Lower lobe of right lung (tissue), 2 donors: ENCODE measurements around the gene SERPINB6. TPM values are rescaled to one million over a fixed set of nuclear protein-coding genes. Genes with fewer than 3 reads are reported as not detected.

Source experiments
- ATAC-seq, 2 donors: fragments of 200-7000 bp; cut with Tn5 transposase; one replicate each; pipeline ENCODE4 v1.9.1; 2020 to 2022; ENCODE audit warnings: mild to moderate bottlenecking in 2 of 2, moderate library complexity in 2 of 2
- DNase-seq: peaks from one replicate; pipeline ENCODE4 v3.0.0-alpha.2; 2020
- H3K27ac ChIP-seq: fragments of 200-600 bp; one replicate; pipeline ENCODE4 v1.8.0; 2022
- H3K27me3 ChIP-seq: fragments of 200-600 bp; one replicate; pipeline ENCODE4 v1.8.0; 2022; ENCODE audit warnings: low read depth
- H3K36me3 ChIP-seq: fragments of 200-600 bp; one replicate; pipeline ENCODE4 v1.8.0; 2022; ENCODE audit warnings: mild to moderate bottlenecking
- H3K4me1 ChIP-seq: fragments of 200-600 bp; one replicate; pipeline ENCODE4 v1.8.0; 2022
- H3K4me3 ChIP-seq: fragments of 200-600 bp; one replicate; pipeline ENCODE4 v1.8.0; 2022; ENCODE audit warnings: mild to moderate bottlenecking
- H3K9me3 ChIP-seq: fragments of 200-600 bp; one replicate; pipeline ENCODE4 v1.8.0; 2022
- intact Hi-C: fragments of 100-400 bp; cut with DNase I; formaldehyde crosslinking; loops from one replicate; pipeline ENCODE4 v1.11.0; 2022
- total RNA-seq: library from RNA; stranded (reverse); fragmentation: NEBNext Ultra II Directional; extraction: Animal tissue kit (Norgen Biotek cat#: 25700); gene quantifications from one replicate; pipeline ENCODE4 v1.2.1, GENCODE V29; 2021
- TF ChIP-seq, protein P1 (sequence below): fragments of 200-600 bp; IDR thresholded peaks from one replicate; pipeline ENCODE4 v1.8.0; 2022; ENCODE audit warnings: antibody characterized with exemption, mild to moderate bottlenecking
- donor health status: DM: no; HTN: yes; CAD: no; lungs with severe emphysema.

The SERPINB6 gene
- total RNA-seq, 1 donor from 2014 or later: 160 TPM

DNA sequence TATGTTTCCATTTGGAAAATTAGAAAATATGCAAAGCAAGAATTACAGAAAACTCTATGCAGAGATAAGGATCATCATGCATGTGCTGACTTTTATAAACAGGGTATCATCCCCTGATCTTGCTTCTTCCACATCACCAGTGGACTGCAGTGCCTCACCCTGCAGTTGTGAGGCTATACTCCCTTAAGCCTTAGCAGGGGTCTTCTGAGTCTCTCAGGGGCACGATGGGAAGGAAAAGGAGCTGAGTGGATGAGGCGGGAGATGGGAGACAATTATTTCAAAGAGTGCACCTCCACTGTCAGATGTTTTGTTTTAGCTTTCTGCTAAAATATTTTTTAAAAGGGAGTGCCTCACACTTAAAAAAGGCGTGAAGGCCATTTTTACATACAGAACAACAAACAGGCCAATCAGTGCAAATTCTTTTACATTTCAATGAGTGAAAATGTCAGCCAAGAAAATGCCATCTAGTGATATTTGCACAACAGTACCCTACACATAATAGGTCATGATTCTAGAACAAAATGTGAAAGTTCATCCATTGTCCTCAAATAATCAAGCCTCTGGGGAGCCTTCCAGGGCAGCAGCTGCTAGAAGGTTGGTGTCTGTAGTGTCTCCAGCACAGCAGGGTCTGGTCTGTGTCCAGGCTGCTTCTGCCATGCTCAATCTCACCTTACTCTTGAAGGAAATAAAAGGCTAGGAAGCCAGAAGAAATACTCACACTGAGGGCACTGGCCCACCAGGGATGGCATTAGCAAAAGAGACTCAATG lies 55.0 kb downstream of the SERPINB6 start:
- intact Hi-C loops: no loop called here
- Histone ChIP-seq H3K9me3 (no peaks in the 10 kb centered on the region), H3K36me3 (no peaks in the 10 kb centered on the region), H3K27ac (no peak overlapping the region), H3K4me1 (no peaks in the 10 kb centered on the region), H3K4me3 (no peak overlapping the region), H3K27me3 (no peaks in the 10 kb centered on the region)
- no peak for DNase-seq
- TF ChIP-seq, protein P1, sequence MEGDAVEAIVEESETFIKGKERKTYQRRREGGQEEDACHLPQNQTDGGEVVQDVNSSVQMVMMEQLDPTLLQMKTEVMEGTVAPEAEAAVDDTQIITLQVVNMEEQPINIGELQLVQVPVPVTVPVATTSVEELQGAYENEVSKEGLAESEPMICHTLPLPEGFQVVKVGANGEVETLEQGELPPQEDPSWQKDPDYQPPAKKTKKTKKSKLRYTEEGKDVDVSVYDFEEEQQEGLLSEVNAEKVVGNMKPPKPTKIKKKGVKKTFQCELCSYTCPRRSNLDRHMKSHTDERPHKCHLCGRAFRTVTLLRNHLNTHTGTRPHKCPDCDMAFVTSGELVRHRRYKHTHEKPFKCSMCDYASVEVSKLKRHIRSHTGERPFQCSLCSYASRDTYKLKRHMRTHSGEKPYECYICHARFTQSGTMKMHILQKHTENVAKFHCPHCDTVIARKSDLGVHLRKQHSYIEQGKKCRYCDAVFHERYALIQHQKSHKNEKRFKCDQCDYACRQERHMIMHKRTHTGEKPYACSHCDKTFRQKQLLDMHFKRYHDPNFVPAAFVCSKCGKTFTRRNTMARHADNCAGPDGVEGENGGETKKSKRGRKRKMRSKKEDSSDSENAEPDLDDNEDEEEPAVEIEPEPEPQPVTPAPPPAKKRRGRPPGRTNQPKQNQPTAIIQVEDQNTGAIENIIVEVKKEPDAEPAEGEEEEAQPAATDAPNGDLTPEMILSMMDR: no peak
- no peak for ATAC-seq

DNA sequence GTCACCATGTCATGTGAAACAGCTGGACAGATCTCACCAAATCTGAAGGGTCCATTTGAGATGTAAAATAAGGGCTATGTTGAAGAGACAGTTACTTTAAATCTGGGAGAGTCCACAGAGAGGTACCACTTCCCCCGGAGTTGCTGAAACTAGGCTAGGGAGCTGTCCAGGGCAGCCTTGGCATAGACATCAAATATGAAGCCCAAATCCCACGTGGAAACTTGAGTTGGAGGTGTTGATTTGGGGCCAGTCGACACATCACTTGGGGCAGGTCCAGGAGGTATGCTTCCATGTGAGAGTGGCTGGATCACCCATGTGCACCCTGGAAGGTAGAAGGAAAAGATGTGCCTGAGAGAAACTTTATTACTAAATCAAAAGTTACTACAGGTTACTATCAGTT lies 56.2 kb downstream of the SERPINB6 start:
- DNase-seq (no peak), ATAC-seq (no peak)
- Histone ChIP-seq H3K27ac (no peak overlapping the region), H3K4me1 (no peaks in the 10 kb centered on the region), H3K9me3 (no peaks in the 10 kb centered on the region), H3K27me3 (no peaks in the 10 kb centered on the region), H3K4me3 (no peak overlapping the region), H3K36me3 (no peaks in the 10 kb centered on the region)
- intact Hi-C loops: no loop called here
- TF ChIP-seq, protein P1: no peak

GRCh38 chr6:2914318-2914660 lies 57.1 kb downstream of the SERPINB6 start:
- Histone ChIP-seq H3K27me3 (no peaks in the 10 kb centered on the region), H3K36me3 (no peaks in the 10 kb centered on the region), H3K4me3 (no peak overlapping the region), H3K4me1 (no peaks in the 10 kb centered on the region), H3K9me3 (no peaks in the 10 kb centered on the region), H3K27ac (no peak overlapping the region)
- TF ChIP-seq, protein P1: no peak
- no peak for ATAC-seq
- intact Hi-C loops: no loop called here
- DNase-seq: no peak

DNA sequence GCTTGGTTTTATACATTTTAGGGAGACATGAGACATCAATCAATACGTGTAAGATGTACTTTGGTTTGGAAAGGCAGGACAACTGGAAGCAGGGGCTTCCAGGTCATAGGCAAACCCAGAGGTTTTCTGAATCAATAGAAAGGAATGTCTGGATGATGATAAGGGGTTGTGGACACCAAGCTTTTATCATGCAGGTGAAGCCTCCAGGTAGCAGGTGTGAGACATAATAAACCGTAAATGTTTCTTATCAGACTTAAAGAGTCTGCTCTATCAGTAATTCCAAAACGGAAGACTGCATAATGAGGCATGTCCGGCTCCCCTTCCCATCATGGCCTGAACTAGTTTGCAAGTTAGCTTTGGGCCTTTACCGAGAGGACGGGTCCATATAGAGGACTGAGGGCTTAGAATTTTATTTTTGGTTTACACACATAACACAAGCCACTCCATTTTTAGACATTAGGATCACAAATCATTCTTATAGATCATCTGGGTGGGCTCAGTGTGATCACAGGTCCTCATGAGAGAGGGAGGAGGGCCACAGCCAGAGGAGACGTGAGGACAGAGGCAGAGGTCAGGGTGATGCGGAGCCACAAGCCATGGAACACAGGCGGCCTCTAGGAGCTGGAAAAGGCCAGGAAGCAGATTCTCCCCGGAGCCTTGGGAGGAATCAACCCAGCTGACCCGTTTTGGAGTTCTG lies 57.6 kb downstream of the SERPINB6 start:
- no peak for ATAC-seq
- Histone ChIP-seq H3K4me3 (no peak overlapping the region), H3K4me1 (no peaks in the 10 kb centered on the region), H3K27me3 (no peaks in the 10 kb centered on the region), H3K27ac (no peak overlapping the region), H3K9me3 (no peaks in the 10 kb centered on the region), H3K36me3 (no peaks in the 10 kb centered on the region)
- DNase-seq: no peak
- TF ChIP-seq, protein P1: no peak
- intact Hi-C loops: no loop called here

GRCh38 chr6:2911171-2911570 lies 60.2 kb downstream of the SERPINB6 start:
- TF ChIP-seq, protein P1: no peak
- Histone ChIP-seq H3K4me3 (no peak overlapping the region), H3K4me1 (no peaks in the 10 kb centered on the region), H3K36me3 (no peaks in the 10 kb centered on the region), H3K27ac (no peak overlapping the region), H3K27me3 (no peaks in the 10 kb centered on the region), H3K9me3 (no peaks in the 10 kb centered on the region)
- ATAC-seq (no peak), DNase-seq (no peak)
- intact Hi-C loops: no loop called here
